Astrocyte (in vitro differentiated cells and primary cell): ENCODE data around the gene C1orf105. TPM values are rescaled to one million over a fixed set of nuclear protein-coding genes. Genes with fewer than 3 reads are reported as not detected.

Experiments
- DNase-seq: peaks from one replicate; pipeline ENCODE4 v3.0.0-alpha.2; 2010; ENCODE audit warnings: low read depth
- FAIRE-seq: peaks from 2 replicates; lab custom pipeline; 2011; peaks lifted over from hg19 to GRCh38; lab: Jason Lieb, UNC
- H2AFZ ChIP-seq: 2 replicates; pipeline ENCODE4 v1.6.0; 2012; ENCODE audit warnings: low read depth, low read length, inconsistent platforms
- H3K27ac ChIP-seq: 2 replicates; pipeline ENCODE4 v1.5.1; 2011; ENCODE audit warnings: low read depth, low read length, inconsistent platforms
- H3K27me3 ChIP-seq: 2 replicates; pipeline ENCODE4 v1.6.0; 2011; ENCODE audit warnings: low read length, inconsistent platforms; ENCODE audit not compliant: insufficient read depth
- H3K36me3 ChIP-seq: 2 replicates; pipeline ENCODE4 v1.5.1; 2011; ENCODE audit warnings: low read length, inconsistent platforms; ENCODE audit not compliant: insufficient read depth
- H3K4me1 ChIP-seq: 2 replicates; pipeline ENCODE4 v1.5.1; 2011; ENCODE audit warnings: low read length, inconsistent platforms; ENCODE audit not compliant: insufficient read depth
- H3K4me2 ChIP-seq: 2 replicates; pipeline ENCODE4 v1.6.0; 2012; ENCODE audit warnings: low read length, inconsistent platforms
- H3K4me3 ChIP-seq: 2 replicates; pipeline ENCODE4 v1.5.1; 2011; ENCODE audit warnings: low read depth, mild to moderate bottlenecking, low read length, inconsistent platforms; ENCODE audit not compliant: insufficient read depth
- H3K79me2 ChIP-seq: 2 replicates; pipeline ENCODE4 v1.6.0; 2012; ENCODE audit warnings: mild to moderate bottlenecking, low read length, inconsistent platforms; ENCODE audit not compliant: insufficient read depth
- H3K9ac ChIP-seq: 2 replicates; pipeline ENCODE4 v1.6.0; 2012; ENCODE audit warnings: mild to moderate bottlenecking, low read length, inconsistent platforms
- H3K9me3 ChIP-seq: 2 replicates; pipeline ENCODE4 v1.5.1; 2012; ENCODE audit warnings: low read depth, mild to moderate bottlenecking, low read length, inconsistent platforms; ENCODE audit not compliant: insufficient read depth
- H4K20me1 ChIP-seq: 2 replicates; pipeline ENCODE4 v1.6.0; 2012; ENCODE audit warnings: low read length, inconsistent platforms; ENCODE audit not compliant: insufficient read depth
- H3K27ac Mint-ChIP-seq: one replicate; pipeline ENCODE4 v1.8.0; 2021; ENCODE audit warnings: mild to moderate bottlenecking, mixed read lengths; ENCODE audit not compliant: unreplicated experiment
- H3K27me3 Mint-ChIP-seq: one replicate; pipeline ENCODE4 v1.8.0; 2021; ENCODE audit warnings: low read depth, mixed read lengths; ENCODE audit not compliant: unreplicated experiment
- H3K36me3 Mint-ChIP-seq: one replicate; pipeline ENCODE4 v1.8.0; 2021; ENCODE audit warnings: low read depth, mixed read lengths; ENCODE audit not compliant: unreplicated experiment
- H3K4me1 Mint-ChIP-seq: one replicate; pipeline ENCODE4 v1.8.0; 2021; ENCODE audit warnings: low read depth, mixed read lengths; ENCODE audit not compliant: unreplicated experiment
- H3K4me3 Mint-ChIP-seq: one replicate; pipeline ENCODE4 v1.8.0; 2021; ENCODE audit warnings: mild to moderate bottlenecking, moderate library complexity, mixed read lengths; ENCODE audit not compliant: unreplicated experiment
- H3K9me3 Mint-ChIP-seq: one replicate; pipeline ENCODE4 v1.8.0; 2021; ENCODE audit warnings: mild to moderate bottlenecking, mixed read lengths; ENCODE audit not compliant: unreplicated experiment
- EZH2 ChIP-seq: IDR thresholded peaks from 2 replicates; pipeline ENCODE4 v1.6.1; 2012; ENCODE audit warnings: mild to moderate bottlenecking, low read length, inconsistent platforms; ENCODE audit not compliant: insufficient read depth
- total RNA-seq: library from RNA; stranded (reverse); gene quantifications from 2 replicates; pipeline ENCODE4 v1.2.1, GENCODE V29; 2021
- TF ChIP-seq, protein P1 (sequence below): IDR thresholded peaks from 2 replicates; pipeline ENCODE4 v1.5.1; 2011; ENCODE audit warnings: low read depth, mild to moderate bottlenecking, inconsistent platforms, low read length, moderate library complexity; ENCODE audit not compliant: insufficient read depth

The C1orf105 gene
- total RNA-seq, 1 donor from 2014 or later, result not detected

DNA sequence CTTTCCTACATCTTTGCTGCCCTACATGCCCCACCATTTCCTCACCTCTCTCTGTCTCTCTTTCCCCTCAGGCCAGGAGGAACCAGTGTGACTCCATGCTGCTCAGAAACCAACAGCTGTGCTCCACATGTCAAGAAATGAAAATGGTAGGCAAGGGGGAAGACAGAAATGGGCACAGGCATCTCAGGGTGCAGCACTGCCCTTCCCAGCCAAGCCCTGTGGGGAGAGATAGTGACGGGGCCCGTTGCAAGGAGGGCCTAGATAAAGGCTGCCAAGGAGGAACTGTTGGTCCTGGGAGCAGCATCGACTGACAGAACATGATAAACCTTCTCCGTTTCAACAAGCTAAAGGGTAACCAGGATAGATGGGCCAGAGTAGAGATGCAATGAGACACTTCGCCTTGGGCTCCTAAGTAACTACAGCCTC is 35.9 kb downstream of the C1orf105 start:
- FAIRE-seq, result no peak
- no peak overlapping the region for H3K27ac Mint-ChIP-seq
- no peak overlapping the region for H3K4me2 ChIP-seq

DNA sequence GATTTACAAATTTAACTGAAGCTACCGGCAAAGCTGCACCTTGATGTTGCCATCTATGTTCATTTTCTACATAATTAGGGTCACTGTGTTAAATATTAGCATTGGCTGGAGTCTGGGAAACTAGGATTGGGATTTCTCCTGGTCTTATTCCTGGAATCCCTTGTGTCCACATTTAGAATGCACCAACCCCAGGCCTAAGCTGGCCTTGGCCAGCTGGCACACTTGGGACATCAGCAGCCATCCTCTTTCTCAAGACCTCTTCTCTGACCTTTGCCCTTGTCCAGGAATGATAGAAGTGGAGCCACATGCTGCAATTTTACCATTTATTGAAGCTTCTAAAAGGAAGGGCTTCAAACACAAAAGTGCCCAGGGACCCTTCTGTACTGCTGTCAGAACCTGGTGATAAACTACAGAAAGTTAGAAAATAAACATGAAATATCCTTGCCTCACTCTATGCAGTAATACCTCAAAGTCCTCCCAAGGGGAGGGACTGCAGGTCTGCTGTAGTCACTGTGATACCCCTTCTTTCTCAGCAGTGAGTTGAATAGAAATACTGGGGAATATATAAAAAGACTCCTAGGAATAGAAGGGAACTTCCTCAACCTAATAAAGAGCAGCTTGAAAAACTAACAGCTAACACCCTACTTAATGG is 37.1 kb downstream of the C1orf105 start:
- FAIRE-seq (no peak), DNase-seq (no peak)
- Mint-ChIP-seq H3K4me1 (peaks cover 14% of the 10 kb centered on the region), H3K36me3 (no peaks in the 10 kb centered on the region), H3K27me3 (peaks cover 20% of the 10 kb centered on the region), H3K4me3 (no peak overlapping the region), H3K27ac (no peak overlapping the region), H3K9me3 (no peaks in the 10 kb centered on the region)
- Histone ChIP-seq H3K9ac (no peak overlapping the region), H3K27me3 (no peaks in the 10 kb centered on the region), H4K20me1 (no peaks in the 10 kb centered on the region), H3K4me2 (no peak overlapping the region), H3K36me3 (no peaks in the 10 kb centered on the region), H3K4me3 (no peak overlapping the region), H3K4me1 (peaks cover 3% of the 10 kb centered on the region), H3K79me2 (no peaks in the 10 kb centered on the region), H2AFZ (no peak overlapping the region), H3K27ac (no peak overlapping the region), H3K9me3 (no peaks in the 10 kb centered on the region)
- TF ChIP-seq, protein P1, sequence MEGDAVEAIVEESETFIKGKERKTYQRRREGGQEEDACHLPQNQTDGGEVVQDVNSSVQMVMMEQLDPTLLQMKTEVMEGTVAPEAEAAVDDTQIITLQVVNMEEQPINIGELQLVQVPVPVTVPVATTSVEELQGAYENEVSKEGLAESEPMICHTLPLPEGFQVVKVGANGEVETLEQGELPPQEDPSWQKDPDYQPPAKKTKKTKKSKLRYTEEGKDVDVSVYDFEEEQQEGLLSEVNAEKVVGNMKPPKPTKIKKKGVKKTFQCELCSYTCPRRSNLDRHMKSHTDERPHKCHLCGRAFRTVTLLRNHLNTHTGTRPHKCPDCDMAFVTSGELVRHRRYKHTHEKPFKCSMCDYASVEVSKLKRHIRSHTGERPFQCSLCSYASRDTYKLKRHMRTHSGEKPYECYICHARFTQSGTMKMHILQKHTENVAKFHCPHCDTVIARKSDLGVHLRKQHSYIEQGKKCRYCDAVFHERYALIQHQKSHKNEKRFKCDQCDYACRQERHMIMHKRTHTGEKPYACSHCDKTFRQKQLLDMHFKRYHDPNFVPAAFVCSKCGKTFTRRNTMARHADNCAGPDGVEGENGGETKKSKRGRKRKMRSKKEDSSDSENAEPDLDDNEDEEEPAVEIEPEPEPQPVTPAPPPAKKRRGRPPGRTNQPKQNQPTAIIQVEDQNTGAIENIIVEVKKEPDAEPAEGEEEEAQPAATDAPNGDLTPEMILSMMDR, result no peak
- TF ChIP-seq EZH2, result no peak

More for the DNA sequence above, 35.9 kb downstream of the C1orf105 start:
- Mint-ChIP-seq H3K27me3 (peaks cover 20% of the 10 kb centered on the region), H3K4me3 (no peak overlapping the region), H3K4me1 (peaks cover 15% of the 10 kb centered on the region), H3K9me3 (no peaks in the 10 kb centered on the region), H3K36me3 (no peaks in the 10 kb centered on the region)
- no peaks in the 10 kb centered on the region for H3K36me3 ChIP-seq
- peaks cover 9% of the 10 kb centered on the region for H3K4me1 ChIP-seq
- no peaks in the 10 kb centered on the region for H3K9me3 ChIP-seq
- H3K9ac ChIP-seq, result no peak overlapping the region
- TF ChIP-seq, protein P1, result no peak
- no peak for TF ChIP-seq EZH2
- no peak overlapping the region for H3K27ac ChIP-seq
- H2AFZ ChIP-seq, result no peak overlapping the region
- no peak for DNase-seq
- no peaks in the 10 kb centered on the region for H4K20me1 ChIP-seq
- no peaks in the 10 kb centered on the region for H3K79me2 ChIP-seq
- no peak overlapping the region for H3K4me3 ChIP-seq
- no peaks in the 10 kb centered on the region for H3K27me3 ChIP-seq

DNA sequence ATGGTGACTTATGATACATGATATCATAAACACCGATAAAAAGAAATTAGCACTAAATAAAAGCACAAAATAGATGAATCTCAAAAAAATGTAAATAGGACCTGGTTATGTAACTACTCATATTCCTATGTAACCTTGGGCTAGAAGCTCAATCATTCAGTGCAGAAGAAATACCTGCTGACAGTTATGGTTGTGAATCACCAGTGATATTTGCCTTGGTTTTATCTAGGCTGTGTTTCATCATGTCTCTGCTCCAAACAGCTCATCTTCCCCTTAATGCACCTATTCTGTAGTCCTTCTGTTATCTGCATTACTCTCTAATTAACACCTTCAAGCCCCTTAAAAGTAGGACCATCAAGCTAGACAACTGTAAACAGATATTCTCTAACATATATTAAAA is 39.7 kb downstream of the C1orf105 start:
- Mint-ChIP-seq H3K36me3 (no peaks in the 10 kb centered on the region), H3K27ac (no peak overlapping the region), H3K9me3 (no peaks in the 10 kb centered on the region), H3K4me3 (no peak overlapping the region), H3K4me1 (peaks cover 10% of the 10 kb centered on the region), H3K27me3 (peaks cover 14% of the 10 kb centered on the region)
- Histone ChIP-seq H3K79me2 (no peaks in the 10 kb centered on the region), H3K4me3 (no peak overlapping the region), H3K36me3 (no peaks in the 10 kb centered on the region), H2AFZ (no peak overlapping the region), H3K9me3 (no peaks in the 10 kb centered on the region), H4K20me1 (no peaks in the 10 kb centered on the region), H3K27ac (no peak overlapping the region), H3K9ac (no peak overlapping the region), H3K27me3 (no peaks in the 10 kb centered on the region), H3K4me2 (no peak overlapping the region), H3K4me1 (no peaks in the 10 kb centered on the region)
- TF ChIP-seq, protein P1, result no peak
- TF ChIP-seq EZH2, result no peak
- no peak for DNase-seq
- FAIRE-seq, result no peak
